Stimulated activated CD8-positive, alpha-beta memory T cell treated with anti-CD3 and anti-CD28 coated beads, Interleukin-12 subunit alpha, Interleukin-12 subunit beta, amount 100 ng/mL, for 24 hours (primary cell): ENCODE results near the gene EHD1.
"Not testable (repeated sequence)": the region's sequence is repeated elsewhere in the genome, so short reads cannot be mapped to it uniquely, and the experiment has no call there.

Source experiments
- DNase-seq: peaks from one replicate; pipeline ENCODE4 v3.0.0-alpha.2; 2020; ENCODE audit errors: extremely low read depth

Gene EHD1

DNA sequence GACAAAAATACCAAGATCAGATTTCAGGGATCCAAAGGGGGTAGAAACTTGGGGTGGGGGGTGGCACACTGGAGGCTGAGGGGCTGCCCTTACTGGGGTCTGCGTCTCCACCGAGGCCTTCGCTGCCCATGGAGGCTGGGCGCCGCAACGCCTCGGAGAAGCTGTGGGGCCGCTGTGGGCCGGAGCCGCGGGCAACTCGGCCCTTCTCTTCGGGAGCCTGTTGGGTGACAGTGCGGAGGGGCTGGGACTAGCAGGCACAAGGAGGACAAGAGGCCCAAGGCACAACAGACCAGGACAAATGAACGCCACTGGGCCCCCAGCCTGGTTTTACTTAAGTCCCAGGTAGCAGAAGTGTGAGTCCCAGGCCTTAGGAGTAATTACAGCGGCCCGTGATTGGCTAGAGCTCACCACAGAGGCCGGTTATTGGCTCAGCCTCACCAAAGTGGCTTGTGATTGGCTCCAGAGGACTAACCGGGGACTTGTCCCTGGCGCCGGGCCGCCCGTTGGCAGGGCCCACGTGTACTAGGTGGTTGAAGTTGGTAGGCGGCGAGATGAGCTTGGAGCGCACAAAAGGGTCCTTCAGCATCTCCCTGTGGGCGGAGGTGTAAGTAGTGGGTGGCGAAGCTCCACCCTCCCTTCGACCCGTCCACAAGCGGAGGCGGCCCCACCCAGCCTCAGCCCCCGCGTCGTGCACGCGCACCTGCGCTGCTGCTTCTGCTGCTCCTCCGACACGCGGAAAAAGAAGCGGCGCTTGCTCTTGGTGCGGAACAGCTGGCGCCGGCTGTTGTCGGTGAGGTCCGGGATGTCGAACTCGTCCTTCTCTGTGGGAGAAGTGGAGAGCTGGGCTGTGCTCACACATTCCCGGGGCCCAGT is 51.6 kb downstream of the EHD1 start:
- no peak for DNase-seq

DNA sequence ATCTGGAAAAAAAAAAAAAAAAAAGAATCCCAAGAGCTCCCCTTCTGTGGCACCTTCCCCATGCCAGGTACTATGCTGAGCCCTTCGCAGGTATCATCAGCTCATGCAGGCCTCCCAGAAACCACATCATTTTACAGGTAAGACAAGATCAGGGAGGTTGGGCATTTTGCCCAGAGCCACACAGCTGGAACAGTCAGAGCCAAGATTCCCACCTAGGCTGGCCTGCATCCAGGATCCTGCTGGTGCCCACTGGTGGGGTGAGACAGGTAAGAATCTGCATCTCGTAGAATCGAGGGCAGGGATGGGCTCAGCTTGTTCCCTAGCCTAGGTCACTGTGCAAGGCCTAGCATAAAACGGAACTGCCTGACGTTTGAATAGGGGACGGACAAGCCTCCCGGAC is 52.4 kb downstream of the EHD1 start:
- DNase-seq = no peak

DNA sequence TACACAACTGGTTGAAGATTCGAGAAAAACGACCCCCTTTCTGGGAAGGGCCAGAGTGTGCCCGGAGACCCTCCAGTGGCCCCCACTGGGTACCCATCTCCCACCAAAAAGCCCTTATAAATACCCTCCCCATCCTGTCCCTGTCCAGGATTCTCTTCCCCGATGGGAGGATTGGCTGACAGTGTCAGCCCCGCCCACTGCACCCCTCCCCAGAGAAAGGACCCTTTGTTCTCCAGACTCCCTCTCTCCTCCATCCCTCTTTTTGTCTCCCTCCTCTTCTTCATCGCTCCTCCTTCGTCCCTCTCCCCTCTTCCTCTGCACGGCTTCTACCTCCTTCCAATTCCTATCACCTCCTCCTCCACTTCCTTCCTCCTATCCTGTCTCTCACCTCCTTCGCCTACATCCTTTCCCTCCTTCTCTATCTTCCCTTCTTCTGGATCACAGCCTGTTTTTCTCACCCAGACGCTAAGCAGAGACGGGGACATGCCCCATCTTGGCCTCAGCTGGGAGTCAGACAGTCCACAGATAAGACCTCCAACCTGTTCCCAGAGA is 54.8 kb downstream of the EHD1 start:
- DNase-seq = no peak

DNA sequence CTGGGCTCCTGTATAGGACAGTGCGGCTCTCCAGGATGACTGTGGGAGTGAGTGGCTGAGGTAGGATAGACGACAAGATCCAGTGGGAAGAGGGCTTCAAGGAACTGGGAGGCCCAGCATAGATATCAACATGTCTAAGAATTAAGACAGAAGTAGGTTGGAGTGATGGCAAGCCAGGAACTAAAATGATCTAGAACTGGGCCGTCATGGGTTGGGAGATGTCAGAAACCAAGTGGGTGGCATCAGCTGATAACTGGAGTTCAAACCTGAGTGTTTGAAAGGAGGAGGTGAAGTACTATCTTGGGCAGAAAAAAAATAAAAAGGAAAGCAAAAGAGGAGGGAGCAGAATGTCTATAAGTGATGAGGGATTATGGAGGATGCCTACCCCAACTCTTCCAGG is 60.9 kb downstream of the EHD1 start:
- no peak for DNase-seq

DNA sequence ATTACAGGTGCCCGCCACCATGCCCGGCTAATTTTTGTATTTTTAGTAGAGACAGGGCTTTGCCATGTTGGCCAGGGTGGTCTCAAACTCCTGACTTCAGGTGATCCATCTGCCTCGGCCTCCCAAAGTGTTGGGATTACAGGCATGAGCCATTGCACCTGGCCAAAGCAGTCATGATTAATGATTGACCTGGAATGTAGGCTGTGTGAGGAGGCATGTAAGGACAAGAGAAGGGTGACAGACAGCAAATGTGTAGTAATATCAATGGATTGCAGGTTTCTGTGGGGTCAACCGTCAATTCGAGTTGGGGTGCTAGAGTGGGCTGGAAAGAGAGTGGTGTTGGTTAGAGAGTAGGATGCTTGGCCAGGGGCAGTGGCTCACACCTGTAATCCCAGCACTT is 63.0 kb downstream of the EHD1 start:
- not testable (repeated sequence) for DNase-seq

DNA sequence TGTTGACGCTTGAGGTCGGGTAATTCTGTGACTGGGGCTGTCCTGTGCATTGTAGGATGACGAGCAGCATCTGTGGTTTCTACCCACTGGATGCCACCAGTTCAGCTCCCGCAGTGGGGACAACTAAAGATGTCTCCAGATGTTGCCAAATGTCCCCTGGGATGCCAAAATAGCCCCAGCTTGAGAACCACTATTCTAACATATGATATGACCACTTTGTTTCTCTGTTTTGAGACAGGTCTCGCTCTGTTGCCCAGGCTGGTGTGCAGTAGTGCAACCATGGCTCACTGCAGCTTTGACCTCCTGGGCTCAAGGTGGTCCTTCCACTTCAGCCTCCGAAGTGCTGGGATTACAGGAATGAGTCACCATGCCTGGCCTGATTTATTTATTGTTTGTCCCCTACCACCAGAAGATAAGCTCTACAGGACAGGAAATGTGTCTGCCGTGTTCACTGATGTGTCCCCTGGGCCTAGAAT is 63.7 kb downstream of the EHD1 start:
- no peak for DNase-seq

DNA sequence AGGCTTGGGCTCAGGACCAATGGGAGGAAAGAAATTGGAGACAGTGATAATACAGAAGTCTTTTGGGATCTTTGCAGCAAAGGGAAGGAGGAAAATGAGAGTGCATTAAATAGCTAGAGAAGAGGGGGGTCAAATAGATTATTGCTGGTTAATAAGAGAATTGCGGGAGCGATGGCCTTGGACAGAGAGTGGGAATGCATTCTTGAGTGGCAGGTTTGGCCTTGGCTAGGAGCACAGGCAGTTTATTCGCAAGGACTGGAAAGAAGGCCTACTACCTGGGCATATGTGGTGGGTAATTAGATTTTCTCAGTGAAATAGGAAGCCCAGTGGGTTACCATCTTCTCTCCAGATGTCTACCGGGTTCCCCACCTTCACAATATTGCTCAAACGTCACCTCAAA is 64.6 kb downstream of the EHD1 start:
- no peak for DNase-seq

DNA sequence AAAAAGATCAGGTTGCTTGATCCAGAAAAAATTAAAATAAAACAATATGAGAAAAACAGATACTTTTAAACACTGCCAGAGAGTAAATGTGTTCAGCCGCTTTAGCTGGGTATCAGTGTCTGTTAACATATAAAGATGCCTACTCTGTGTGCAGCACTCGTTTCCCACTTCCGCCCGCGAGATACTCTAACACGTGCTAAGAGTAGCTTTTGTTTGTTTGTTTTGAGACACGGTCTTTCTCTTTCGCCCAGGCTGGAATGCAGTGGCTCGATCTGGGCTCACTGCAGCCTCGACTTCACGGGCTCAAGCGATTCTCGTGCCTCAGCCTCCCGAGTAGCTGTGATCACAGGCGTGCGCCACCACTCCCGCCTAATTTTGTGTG is 67.5 kb downstream of the EHD1 start:
- no peak for DNase-seq

DNA sequence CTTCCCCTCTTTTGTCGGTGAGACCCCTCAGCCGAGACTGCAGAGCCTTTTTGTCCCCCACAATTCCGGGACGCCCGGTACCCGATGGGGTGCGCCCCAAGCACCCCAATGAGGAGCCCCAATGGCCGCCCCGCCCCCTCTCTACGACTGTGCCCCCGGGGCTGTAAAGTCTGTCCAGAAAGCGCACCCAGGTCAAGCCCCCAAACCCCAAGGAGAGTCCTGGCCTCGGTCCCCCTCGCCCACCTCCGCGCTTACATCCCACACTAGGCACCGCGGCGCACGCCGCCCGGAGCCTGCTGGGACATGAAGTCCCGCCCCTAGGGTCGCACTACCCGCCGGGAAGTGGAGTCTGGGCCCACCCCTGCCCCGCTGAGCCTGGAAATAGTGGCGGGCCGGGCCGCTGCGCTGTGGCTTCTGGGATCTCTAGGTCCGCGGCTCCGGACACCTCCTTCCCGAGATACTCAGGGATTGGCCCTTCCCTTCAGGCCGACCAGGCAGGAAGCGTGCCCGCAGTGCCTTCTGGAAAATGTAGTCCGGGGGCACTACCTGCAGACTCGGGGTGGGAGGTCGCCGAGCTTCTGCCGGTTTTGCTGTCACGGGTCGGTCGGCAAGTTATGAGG is 68.0 kb downstream of the EHD1 start, which contains the start of gene MEN1:
Gene MEN1, minus strand, starts transcription at position 281 of the 620 bp plus-strand sequence. CDS start 442 bp downstream, outside the sequence.
- peak; percentile 70 for DNase-seq

DNA sequence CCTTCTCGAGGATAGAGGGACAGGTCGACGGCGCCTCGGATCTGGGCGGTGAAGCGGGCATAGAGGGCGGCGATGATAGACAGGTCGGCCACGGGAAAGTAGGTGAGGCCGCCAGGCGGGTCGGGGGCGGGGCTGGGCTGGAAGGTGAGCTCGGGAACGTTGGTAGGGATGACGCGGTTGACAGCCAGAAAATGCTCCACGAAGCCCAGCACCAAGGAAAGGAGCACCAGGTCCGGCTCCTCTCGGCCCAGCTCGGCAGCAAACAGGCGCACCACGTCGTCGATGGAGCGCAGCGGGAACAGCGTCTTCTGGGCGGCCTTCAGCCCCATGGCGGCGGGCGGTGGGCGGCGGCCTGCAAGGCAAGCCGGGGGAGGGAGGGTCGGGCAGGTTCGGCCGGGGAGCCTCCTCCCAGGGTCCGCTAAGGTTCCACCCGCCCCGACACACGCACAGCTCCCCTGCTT is 68.6 kb downstream of the EHD1 start:
- DNase-seq = no peak

DNA sequence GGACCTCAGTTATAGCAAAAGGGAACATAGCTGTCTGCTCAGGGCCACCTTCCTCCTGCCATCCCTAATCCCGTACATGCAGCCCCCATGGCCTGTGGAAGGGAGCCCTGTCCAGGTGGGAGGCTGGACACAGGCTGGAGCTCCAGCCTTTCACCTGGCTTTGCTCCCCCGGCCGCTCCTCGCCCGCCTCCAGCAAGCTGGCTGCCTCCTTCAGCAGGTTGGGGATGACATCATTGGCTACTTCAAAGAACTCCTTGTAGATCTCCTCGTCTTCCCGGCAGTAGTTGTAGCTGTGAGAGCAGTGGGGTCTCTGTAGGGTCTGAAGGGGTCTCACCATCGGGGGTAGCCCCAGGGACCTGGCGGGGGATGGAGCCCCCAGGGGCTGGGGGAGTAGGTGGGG is 72.9 kb downstream of the EHD1 start:
- DNase-seq = no peak

DNA sequence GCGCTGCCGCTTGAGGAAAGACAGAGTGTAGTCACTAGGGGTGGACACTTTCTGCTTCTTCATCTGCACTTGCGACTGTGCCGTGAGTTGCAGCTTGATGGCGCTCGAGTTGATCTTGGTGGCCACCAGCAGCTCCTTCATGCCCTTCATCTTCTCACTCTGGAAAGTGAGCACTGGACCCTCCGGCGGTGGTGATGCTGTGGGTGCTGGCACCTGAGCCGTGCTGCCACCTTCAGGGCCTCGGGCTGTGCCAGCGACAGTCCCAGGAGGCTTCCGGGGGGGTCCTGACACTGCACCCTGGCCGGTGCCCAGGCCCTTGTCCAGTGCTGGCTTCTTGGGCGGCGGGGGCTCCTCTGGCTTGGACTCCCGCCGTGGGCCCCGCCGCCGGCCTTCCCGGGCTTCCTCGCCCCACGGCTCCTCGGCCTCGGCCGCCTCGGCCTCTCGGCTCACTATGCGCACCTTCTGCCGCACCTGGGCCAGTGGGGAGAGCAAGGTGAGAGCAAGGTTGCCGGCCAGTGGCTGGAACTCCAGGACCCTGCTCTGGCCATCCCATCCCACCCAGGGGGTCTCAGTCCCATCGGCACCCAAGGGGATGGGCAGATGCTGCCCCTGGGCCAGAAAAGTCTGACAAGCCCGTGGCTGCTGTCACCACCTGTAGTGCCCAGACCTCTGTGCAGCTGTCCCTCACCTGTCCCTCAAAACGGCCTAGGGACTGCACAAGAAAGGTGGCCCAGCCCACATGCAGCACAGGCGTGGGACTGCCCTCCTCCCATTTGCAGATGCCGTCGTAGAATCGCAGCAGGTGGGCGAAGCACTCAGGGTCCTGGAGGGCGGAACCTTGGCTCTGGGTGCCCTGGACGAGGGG is 73.8 kb downstream of the EHD1 start:
- no peak for DNase-seq

DNA sequence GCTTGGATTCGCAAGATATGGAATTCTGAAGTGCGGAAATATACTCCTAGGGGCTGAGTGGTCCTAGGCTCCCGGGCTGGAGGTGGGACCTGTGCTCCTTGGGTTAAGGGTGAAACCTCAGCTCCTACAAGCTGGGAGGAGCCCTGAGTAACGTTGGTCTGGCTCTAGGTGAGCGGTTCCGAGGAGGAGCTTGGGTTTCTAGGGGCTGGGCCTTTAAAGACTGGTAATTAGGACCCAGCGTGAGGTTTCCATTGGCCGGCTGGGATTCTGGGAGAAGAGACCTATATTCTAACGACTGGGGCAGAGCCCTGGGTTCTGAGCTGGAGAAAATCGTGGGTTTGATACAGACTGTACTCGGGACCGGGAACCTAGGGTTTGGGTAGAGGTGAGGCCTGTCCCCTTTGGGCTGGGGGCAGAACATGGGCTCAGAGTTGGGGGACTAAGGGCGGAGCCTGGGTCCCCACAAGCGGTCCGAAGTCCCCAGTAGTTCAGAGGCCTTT is 74.5 kb downstream of the EHD1 start:
- DNase-seq = no peak

DNA sequence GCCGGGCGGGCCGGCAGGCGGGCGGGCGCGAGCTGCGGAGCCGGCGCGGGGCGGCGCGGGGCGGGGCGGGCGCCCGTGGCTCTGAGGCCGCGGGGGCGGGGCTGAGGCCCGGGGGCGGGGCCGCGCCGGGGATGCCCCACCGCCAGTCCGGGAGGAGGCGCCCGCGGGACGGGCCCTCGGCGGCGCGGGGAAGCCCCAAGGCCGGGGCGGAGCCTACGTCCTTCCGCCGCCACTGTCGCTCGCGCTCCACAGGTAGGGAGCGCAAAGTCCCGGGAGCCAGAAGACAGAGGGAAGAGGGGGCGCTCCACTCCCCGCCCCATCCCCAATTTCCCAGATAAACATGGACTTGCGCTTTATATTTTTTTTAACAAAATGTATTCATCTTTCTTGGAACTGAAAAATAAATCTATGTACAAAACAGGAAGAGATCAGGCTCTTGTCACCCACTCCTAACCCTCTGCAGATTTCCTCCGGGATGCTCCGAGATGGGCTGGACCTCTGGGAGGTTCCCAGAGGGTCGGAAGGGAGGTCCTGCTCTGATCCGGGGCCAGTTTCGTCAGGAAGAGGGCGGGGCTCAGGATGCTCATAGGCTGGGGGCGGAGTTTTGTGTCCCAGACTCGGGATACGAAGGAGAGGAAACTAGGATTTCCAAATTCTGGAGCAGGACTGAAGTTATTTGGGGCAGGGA is 75.1 kb downstream of the EHD1 start, which contains the start of gene MAP4K2:
Gene MAP4K2, minus strand, starts transcription at position 57 of the 688 bp plus-strand sequence. CDS start 65 bp downstream, outside the sequence.
- peak; percentile 69 for DNase-seq

DNA sequence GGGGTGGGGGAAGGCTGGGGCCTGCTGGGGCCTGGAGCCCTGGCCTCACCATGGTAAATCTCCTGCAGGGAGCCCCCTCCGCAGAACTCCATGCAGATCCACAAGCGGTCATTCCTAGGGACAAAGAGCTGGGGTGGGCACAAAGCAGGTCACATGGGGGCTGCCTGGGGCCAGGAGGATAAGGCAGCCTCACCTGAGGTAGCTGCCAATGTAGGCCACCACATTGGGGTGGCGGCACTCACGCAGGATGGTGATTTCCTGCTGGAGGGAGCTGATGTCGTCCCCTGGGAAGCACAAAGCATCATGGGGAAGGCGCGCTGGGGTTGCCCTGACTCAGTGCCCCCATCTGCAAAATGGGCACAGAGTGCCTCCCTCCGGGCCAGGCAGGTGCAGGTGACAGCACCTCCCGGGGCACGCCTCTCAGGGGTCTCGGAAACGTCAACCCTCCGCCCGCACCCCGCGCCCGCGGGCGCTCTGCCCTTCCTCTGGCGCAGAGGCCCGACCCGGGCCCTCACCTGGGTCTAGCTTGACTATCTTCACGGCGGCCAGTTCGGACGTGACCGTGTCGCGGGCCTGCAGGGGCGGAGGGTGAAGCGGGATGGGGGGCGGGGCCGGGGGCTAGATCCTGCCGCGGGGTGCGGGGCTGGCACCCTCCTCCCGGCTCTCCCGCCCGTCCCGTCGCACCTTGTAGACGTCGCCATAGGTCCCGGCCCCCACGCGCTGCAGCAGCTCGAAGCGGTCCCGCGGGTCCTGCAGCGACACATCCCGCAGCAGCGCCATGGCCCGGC is 75.9 kb downstream of the EHD1 start:
- peak; percentile 7 for DNase-seq
